HEK293 (cell line): Measurements from ENCODE around the gene RNF212.

Experiments
- CTCF ChIP-seq: fragments of 450-650 bp; formaldehyde crosslinking; IDR thresholded peaks from 2 replicates; pipeline ENCODE4 v1.5.1; 2016; ENCODE audit warnings: missing biosample characterization, missing genetic modification characterization
- SCRT1 ChIP-seq: fragments of 450-650 bp; formaldehyde crosslinking; IDR thresholded peaks from 2 replicates; pipeline ENCODE4 v1.5.1; 2016; ENCODE audit warnings: missing biosample characterization, missing genetic modification characterization, borderline replicate concordance
- YY1 ChIP-seq: fragments of 450-650 bp; formaldehyde crosslinking; IDR thresholded peaks from 2 replicates; pipeline ENCODE4 v1.5.1; 2018; ENCODE audit warnings: missing biosample characterization, missing genetic modification characterization
- ZNF174 ChIP-seq: fragments of 450-650 bp; formaldehyde crosslinking; IDR thresholded peaks from 2 replicates; pipeline ENCODE4 v1.5.0; 2017; ENCODE audit warnings: missing biosample characterization, mild to moderate bottlenecking, missing genetic modification characterization
- ZNF248 ChIP-seq: fragments of 450-650 bp; formaldehyde crosslinking; IDR thresholded peaks from 2 replicates; pipeline ENCODE4 v1.5.1; 2017; ENCODE audit warnings: missing biosample characterization, missing genetic modification characterization
- ZNF274 ChIP-seq, 2 experiments: fragments of 200-500 bp in 1 of 2; fragments of 450-650 bp in 1 of 2; sonication (Bioruptor generic) in 1 of 2; formaldehyde crosslinking in 1 of 2; IDR thresholded peaks; 2 replicates each; pipeline versions ENCODE4 v1.5.1 to v1.6.1; 2014 to 2016; ENCODE audit warnings: borderline replicate concordance in 1 of 2, inconsistent platforms in 1 of 2, low read length in 1 of 2, missing biosample characterization in 1 of 2, missing genetic modification characterization in 1 of 2
- TF ChIP-seq, protein P1 (sequence below): fragments of 450-650 bp; formaldehyde crosslinking; IDR thresholded peaks from 2 replicates; pipeline ENCODE4 v1.5.1; 2016; ENCODE audit warnings: missing biosample characterization, missing genetic modification characterization
- TF ChIP-seq, protein P2 (sequence below): fragments of 450-650 bp; formaldehyde crosslinking; IDR thresholded peaks from 2 replicates; pipeline ENCODE4 v1.5.1; 2016; ENCODE audit warnings: missing biosample characterization, missing genetic modification characterization

GRCh38 chr4:1023895-1024740 lies 89.2 kb downstream of the RNF212 start:
- TF ChIP-seq SCRT1 (no peak), ZNF248 (tag by site-specific recombination) (no peak), YY1 (tag by site-specific recombination) (no peak), CTCF (tag by site-specific recombination) (no peak), ZNF274 (IDR thresholded peaks at IDR 0.05; ENCODE audit: low read length) (no peak), ZNF274 (tag by site-specific recombination; IDR thresholded peaks at IDR 0.05; ENCODE audit: borderline replicate concordance) (no peak), ZNF174 (tag by site-specific recombination) (no peak)
- TF ChIP-seq, protein P1, sequence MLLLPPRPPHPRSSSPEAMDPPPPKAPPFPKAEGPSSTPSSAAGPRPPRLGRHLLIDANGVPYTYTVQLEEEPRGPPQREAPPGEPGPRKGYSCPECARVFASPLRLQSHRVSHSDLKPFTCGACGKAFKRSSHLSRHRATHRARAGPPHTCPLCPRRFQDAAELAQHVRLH: no peak
- TF ChIP-seq, protein P2, sequence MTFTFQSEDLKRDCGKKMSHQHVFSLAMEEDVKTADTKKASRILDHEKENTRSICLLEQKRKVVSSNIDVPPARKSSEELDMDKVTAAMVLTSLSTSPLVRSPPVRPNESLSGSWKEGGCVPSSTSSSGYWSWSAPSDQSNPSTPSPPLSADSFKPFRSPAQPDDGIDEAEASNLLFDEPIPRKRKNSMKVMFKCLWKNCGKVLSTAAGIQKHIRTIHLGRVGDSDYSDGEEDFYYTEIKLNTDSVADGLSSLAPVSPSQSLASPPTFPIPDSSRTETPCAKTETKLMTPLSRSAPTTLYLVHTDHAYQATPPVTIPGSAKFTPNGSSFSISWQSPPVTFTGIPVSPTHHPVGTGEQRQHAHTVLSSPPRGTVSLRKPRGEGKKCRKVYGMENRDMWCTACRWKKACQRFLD (tag by site-specific recombination): no peak
